GM19438 (cell line): ENCODE data around the gene ELOA2.
"Not testable (repeated sequence)": the region's sequence is repeated elsewhere in the genome, so short reads cannot be mapped to it uniquely, and the experiment has no call there.

ENCODE experiments used
- ATAC-seq: cut with Tn5 transposase; IDR thresholded peaks from one replicate; pipeline ENCODE4 v1.9.1; 2021; ENCODE audit warnings: low read depth; ENCODE audit not compliant: unreplicated experiment

The ELOA2 gene, protein sequence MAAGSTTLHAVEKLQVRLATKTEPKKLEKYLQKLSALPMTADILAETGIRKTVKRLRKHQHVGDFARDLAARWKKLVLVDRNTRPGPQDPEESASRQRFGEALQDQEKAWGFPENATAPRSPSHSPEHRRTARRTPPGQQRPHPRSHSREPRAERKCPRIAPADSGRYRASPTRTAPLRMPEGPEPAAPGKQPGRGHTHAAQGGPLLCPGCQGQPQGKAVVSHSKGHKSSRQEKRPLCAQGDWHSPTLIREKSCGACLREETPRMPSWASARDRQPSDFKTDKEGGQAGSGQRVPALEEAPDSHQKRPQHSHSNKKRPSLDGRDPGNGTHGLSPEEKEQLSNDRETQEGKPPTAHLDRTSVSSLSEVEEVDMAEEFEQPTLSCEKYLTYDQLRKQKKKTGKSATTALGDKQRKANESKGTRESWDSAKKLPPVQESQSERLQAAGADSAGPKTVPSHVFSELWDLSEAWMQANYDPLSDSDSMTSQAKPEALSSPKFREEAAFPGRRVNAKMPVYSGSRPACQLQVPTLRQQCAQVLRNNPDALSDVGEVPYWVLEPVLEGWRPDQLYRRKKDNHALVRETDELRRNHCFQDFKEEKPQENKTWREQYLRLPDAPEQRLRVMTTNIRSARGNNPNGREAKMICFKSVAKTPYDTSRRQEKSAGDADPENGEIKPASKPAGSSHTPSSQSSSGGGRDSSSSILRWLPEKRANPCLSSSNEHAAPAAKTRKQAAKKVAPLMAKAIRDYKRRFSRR

GRCh38 chr18:47035156-47035671 lies at the start of gene ELOA2:
TSS of gene ELOA2 (minus strand) at chr18:47035621. CDS start at chr18:47035264, 357 bp downstream.
- ATAC-seq: no peak

- ATAC-seq: no peak
These were observed 46.2 kb upstream of the ELOA2 start for GRCh38 chr18:47081578-47081977.

DNA sequence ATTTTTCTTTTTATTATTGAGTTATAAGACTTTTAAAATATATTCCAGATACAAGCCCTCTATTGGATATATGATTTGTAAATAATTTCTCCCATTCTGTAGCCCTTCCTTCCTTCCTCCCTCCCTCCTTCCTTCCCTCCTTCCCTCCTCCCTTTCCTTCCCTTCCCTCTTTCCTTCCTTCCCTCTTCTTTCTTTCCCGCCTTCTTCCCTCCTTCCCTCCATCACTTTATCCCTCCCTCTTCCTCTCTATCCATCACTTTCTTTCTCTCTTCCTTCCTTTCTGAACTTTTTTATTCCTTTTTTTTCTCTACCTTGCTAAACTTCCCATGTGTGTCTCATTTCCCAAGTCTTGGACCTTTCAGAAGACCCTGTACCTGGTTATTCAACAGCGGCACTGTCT lies 45.5 kb upstream of the ELOA2 start:
- no peak for ATAC-seq

DNA sequence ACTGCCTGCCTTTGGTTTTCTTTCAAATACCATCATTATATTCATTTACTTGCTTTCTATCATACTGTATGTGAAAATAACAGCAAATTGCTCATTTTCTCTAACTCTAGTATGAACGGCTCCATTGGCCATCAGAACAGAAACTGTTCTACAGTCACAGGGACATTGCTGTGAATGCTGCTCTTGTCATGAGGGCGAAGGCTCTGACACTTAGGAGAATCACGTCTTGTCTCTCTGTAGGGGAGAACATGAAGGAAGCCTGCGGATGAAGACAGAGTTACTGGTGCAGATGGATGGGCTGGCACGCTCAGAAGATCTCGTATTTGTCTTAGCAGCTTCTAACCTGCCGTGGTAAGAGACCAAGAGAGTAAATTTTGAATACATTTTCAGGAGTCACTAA lies 41.7 kb upstream of the ELOA2 start:
- ATAC-seq: no peak

DNA sequence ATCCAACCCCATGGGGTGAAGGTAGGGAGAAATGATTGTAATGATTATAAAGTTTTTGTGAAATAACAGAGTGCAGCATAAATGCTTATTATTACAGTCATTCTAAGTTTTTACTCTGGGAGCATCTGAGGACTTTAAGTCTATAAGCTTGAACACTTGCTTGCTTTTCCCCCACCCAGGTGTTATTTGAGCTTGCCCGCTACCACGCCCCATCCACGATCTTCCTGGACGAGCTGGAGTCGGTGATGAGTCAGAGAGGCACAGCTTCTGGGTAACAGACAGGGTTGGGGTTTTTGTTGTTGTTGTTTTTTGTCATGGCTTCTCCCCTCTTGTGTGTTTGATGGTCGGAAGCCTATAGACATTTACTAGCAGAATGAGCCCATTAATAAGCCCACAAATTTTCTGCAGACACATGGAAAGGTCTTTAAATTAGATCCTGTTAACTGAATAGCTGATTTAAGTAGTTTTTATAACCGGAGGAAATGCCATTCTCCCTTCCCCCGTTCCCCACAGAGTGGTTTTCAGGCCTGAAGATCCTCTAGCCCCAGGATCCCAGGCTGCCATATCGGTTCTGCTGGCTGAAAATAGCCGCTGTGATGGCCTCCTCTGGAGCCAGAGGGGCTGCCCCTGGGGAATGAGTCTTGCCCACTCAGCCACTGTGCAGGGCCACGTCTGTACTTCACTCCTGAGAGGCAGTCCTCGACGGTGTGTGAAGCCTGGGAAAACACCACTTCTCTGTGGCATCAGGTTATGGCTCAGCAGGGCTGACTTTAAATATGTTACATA lies 39.9 kb upstream of the ELOA2 start:
- no peak for ATAC-seq

DNA sequence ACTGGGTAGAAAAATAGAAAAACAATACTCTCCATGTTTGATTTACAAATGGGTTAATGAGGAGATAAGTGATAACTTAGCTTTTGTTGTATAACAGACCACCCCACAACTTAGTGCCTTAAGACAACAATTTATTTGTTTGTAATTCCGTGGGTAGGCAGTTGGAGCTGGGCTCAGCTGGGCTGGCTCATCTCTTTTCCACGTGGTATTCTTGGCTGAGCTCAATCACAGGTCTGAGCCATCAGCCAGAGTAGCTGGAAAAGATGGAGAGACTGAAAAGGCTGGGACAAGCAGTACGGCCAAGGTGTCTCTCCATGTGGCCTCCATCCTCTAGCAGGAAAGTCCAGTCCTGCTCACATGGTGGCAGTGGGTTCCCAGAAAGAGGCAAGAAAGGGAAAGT lies 32.2 kb upstream of the ELOA2 start:
- ATAC-seq: no peak

- no peak for ATAC-seq
These were observed 27.7 kb upstream of the ELOA2 start for GRCh38 chr18:47063096-47063495.

DNA sequence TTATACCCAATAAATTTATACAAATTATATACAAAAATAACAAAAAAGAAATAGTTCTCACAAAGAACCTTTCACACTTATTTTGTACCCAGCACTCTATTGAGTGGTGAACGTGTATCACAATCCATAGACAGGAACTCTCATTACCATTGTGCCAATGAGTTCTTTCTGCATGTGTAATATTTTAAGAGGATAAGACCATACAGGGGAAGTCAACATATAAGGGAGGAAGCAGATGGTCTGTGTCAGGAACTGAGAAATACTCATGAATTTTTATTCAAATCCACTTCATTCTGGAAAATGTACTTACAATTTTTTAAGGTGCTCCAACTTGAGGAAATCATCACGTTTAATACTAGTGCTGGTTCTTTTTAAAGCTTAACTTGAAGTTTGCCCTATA lies 27.1 kb upstream of the ELOA2 start:
- no peak for ATAC-seq

- no peak for ATAC-seq
These were observed 18.9 kb upstream of the ELOA2 start for GRCh38 chr18:47054369-47054768.

GRCh38 chr18:47050468-47050867 lies 15.0 kb upstream of the ELOA2 start:
- ATAC-seq: no peak

GRCh38 chr18:47040982-47041381 lies 5.6 kb upstream of the ELOA2 start:
- ATAC-seq: no peak

GRCh38 chr18:47036927-47037578 lies 1.6 kb upstream of the ELOA2 start:
- ATAC-seq: no peak

DNA sequence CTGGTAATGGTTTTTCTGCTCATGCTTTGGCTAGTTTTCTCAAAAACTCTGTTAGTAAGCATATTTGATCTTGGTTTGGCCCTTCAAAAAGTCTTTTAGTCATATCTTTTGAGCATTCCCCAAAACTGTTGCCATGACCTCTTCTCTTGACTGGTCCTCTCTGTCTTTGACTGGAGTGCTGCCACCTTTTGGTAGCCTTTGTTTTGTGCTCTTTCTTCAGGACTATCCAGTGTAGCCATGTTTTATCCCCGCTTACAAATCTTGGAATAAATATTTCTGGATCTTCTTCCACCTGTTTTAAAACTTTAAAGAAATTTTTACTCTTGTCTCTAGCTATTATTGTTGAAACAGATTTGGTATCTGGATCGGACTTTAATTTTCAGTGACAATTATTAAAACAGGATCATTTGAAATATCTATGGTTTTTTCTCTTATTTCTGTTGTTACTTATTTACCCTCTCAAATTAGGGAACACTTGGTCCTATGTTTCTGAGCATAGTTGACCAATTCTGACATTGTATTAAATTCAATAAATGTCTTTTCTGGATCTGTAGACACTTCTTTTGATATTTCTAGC lies 965 bp upstream of the ELOA2 start:
- no peak for ATAC-seq

DNA sequence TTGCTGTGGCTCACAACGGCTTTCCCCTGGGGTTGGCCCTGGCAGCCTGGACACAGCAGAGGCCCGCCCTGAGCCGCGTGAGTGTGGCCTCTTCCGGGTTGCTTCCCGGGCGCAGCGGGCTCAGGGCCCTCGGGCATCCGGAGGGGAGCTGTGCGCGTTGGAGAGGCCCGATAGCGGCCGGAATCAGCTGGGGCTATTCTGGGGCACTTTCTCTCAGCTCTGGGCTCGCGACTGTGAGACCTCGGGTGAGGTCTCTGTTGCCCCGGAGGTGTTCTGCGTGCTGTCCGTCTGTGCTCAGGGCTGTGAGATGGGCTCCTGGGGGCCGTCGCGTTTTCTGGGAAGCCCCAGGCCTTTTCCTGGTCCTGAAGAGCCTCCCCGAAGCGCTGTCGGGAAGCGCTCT lies 830 bp downstream of the ELOA2 start:
- not testable (repeated sequence) for ATAC-seq

- ATAC-seq: no peak
These were observed 2.5 kb downstream of the ELOA2 start for GRCh38 chr18:47032945-47033344.

- ATAC-seq: not testable (repeated sequence)
These were observed 4.5 kb downstream of the ELOA2 start for GRCh38 chr18:47030887-47031286.

DNA sequence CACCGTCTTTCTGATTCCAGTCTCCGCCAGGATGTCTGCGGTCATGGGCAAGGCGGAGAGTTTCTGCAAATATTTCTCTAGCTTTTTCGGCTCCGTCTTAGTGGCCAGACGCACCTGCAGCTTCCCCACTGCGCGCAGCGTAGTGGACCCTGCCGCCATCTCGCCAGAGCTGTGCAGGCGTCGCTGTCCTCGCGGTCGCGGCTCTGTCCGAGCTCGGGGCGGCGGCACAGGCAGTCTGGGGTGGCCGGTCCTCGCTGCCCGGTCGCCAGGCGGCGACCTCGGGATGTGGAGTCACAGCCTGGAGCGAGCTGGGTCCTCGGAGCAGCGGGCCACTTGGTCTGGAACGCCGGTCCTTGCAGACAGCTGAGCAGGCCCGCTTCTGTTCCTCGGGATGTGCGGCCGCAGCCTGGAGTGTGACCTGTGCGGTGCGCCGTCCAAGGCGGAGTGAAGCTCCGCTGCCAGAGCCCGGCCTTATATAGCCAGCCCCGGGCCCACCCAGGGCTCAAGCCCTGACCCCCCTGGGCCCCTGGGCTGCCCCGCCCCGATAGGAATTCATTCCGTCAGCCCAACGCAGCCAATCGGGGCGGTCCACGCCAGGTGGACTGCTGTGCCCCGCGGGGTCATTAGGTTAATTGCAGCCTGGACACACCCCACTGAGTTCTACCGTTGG lies 5.6 kb downstream of the ELOA2 start:
- not testable (repeated sequence) for ATAC-seq

- ATAC-seq: not testable (repeated sequence)
These were observed 6.7 kb downstream of the ELOA2 start for GRCh38 chr18:47028738-47029137.

DNA sequence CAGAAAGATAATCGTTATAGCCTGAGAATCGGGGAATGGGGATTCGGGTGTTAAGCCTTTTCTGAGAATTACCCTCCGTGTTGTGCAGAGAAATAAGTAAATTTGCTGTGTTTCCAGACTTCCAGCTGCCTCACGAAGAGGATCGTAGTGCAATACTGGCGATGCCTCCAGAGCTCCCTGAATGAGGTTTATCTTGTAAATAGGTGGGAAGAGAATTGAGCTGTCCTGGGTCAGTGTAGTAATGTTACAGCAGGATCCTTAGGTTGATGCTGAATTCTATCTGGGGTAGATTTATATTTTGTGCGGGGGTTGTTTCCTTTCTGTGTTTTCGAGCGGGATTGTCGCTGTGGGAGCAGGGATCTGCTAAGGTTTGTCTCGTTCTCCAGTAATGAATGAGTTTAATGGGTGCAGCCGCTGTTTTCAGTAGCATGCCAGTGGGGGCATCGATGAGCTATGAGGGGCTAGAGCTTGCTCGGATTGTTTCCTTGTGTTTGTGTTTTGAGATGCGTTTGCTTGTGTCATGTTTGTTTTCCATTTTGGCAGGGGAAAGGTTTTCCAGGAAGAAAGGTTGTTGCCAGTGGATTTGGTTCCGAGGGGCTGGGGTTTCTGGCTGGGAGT lies 9.8 kb downstream of the ELOA2 start:
- ATAC-seq: not testable (repeated sequence)
